H7 (cell line): ENCODE data around the gene NMRK2. TPM values are rescaled to one million over a fixed set of nuclear protein-coding genes. Genes with fewer than 3 reads are reported as not detected.

ENCODE experiments used
- DNase-seq: peaks from one replicate; pipeline ENCODE4 v3.0.0; 2012
- H3K27me3 ChIP-seq: 2 replicates; pipeline ENCODE4 v1.6.0; 2011; ENCODE audit warnings: mild to moderate bottlenecking, low read length; ENCODE audit not compliant: control insufficient read depth, insufficient read depth
- H3K36me3 ChIP-seq: replicated peaks from 2 replicates; pipeline ENCODE4 v1.5.1; 2011; ENCODE audit warnings: low read length; ENCODE audit not compliant: control insufficient read depth, insufficient read depth
- H3K4me3 ChIP-seq: 2 replicates; pipeline ENCODE4 v1.5.1; 2011; ENCODE audit warnings: low read depth, mild to moderate bottlenecking, control low read depth, low read length, moderate library complexity; ENCODE audit not compliant: insufficient read depth
- total RNA-seq: library from RNA; depleted of rRNA; stranded (reverse); fragments of >200 nt; shearing (Covaris generic); gene quantifications from 2 replicates; pipeline ENCODE4 v1.2.3, GENCODE V29; 2014

The NMRK2 gene
- total RNA-seq, 1 experiment from 2014 or later, result 60.1 TPM

DNA sequence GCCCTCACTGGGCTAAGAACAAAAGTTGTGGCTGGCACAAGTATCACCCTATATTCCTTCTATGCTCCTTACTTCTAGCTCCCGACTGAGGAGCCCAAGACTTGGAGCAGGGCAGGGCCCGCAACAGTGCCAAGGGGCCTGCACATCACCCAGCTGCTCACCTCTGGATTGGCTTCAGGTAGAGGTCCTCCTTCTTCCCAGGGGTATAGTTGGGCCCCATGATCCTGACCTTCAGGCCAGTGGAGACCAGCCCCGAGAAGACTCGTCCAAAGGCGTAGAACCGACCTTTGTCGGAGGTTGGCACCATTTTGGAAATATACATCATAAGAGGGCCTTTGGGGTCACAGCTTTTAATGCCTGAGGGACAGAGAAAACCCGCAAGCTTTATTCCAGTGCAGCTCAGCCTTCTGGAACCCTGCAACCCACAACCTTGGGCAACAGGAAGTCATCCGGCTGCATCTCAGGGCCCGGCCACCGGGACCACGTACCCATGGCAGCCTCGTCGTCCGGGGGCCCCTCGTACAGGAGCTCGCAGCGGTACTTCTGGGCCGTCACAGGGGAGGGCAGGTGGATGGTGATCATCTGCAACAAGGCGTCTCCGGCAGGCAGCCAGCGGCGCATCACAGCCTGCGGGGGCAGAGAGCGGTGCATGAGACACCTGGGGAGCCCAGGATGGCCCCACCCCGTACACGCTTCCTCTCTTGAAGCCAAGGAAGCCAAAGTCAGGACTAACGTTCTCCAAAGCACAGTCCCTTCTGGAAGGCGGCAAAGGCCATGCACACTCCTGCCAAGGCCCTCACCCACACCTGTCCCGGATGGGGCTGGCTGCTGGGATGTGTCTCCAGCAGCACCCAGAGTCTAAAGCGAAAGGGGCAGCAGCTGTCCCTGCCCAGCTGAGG lies 47.7 kb downstream of the NMRK2 start:
- peak; percentile 53 for DNase-seq
- Histone ChIP-seq H3K4me3 (no peak overlapping the region), H3K36me3 (peaks cover 78% of the 10 kb centered on the region)

DNA sequence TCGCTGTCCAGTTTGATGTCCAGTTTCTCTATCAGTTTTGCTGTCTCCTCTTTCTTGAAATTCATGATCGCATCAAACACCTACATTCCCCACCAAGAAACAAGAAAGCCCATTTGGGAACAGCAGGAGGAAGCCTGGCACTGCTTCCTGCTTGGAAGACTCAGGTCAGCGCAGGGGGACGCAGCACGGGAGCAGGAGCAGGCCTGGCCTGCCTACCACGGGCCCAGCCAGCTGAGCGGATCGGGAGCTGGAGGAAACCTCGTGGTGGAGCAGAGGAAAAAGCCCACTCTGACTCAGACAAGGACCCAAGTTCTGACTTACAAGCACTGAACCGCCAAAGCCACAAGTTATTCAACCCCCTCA lies 48.5 kb downstream of the NMRK2 start:
- no peak for DNase-seq
- Histone ChIP-seq H3K4me3 (no peak overlapping the region), H3K36me3 (peaks cover 74% of the 10 kb centered on the region), H3K27me3 (no peaks in the 10 kb centered on the region)

More for the DNA sequence above, 47.7 kb downstream of the NMRK2 start:
- H3K27me3 ChIP-seq, result no peaks in the 10 kb centered on the region

DNA sequence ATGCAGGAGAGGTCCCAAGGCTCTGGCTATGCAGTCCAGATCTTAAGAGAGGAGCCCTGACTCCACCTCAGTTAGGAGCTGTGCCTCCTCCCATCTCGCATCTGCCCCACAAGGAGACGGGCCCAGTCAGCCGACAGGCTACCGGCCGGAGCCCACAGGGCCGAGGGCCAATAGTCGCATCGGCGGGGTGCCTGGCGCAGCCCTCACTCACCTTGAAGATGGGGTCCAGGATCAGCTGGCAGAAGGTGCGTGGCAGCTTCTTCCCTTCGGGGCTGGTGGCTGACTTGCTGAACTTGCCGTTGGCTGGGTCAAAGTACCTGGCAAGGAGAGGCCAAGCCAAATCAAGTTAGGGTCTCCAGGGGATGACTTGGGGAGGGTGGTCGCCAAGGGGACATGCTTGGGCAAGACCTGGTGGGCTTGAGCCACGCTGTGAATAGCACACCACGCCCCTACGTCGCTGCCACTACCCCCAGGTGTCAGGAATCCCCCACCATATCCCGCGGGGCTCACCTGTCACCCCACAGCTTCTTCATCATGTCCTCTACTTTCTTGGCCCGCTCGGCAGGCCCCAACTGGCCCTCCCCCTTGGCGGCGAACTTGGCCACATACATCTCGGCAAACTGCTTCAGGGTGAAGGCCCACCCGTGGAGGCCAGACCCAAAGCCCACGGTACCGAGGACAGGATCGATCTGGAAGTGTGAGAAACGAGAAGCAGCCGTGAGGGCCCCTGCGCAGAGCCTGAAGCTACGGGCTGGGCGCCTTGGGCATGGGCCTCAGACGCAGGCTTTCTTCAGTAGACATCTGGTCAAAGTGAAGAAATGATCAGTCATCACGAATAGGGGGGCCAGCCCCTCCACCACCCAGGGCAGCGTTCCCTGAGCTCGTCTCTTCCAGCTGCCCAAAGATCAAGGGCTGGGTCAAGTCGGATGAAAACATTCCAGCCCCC lies 49.1 kb downstream of the NMRK2 start:
- Histone ChIP-seq H3K27me3 (no peaks in the 10 kb centered on the region), H3K36me3 (peaks cover 69% of the 10 kb centered on the region), H3K4me3 (no peak overlapping the region)
- DNase-seq, result peak; percentile 65

DNA sequence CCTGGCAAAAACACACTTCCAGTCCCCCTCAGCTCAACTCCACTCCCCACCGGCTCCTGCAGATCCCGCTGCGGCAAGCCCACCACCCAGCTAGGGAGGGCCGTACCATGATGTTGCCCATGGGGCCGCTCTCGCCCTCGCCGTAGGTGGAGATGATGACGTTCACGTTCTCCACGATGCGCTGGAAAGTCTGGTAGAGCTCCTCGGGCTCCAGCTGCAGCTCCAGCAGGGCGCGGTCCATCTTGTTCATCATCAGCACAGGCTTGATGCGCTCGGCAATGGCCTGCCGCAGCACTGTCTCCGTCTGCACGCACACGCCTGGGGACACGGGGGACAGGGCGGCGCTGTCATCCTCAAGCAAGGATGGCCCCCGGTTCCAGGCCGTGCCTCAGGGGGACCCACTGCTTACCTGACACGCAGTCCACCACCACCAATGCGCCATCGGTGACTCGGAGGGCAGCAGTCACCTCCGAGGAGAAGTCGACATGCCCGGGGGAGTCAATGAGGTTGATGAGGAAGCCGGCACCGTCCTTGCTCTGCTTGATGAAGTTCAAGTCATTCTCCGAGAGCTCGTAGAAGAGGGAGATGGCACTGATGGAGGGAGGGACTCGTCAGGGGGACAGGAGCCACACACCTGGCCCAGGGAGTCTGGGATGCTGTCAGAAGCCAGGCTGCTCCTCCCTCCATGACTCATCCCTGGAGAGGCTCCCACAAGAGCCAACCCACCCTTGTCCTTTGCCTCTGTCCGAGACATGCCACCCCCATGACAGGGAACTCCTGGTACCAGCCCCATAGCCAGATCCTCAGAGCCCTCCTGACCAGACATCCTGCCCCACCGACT lies 50.1 kb downstream of the NMRK2 start:
- H3K36me3 ChIP-seq, result peaks cover 60% of the 10 kb centered on the region
- H3K4me3 ChIP-seq, result no peak overlapping the region
- peak; percentile 58 for DNase-seq
- no peaks in the 10 kb centered on the region for H3K27me3 ChIP-seq

DNA sequence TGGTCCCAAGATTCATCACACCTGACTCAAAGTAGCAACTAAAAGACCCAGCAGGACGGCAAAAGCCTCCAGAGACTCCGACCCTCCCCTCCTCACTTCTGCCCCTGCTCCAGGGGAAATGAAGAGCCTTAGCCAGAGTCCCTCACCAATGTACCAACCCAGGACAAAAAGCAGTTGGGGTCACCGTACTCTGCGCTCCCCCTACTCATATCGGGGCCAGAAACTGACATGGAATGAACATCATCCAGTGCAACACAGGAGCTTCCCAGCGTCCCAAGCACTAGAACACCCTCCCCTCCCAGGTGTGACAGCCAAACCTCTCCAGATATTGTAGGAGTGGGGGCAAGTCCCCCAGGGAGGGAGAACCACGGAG lies 50.7 kb downstream of the NMRK2 start:
- H3K36me3 ChIP-seq, result peaks cover 56% of the 10 kb centered on the region
- H3K27me3 ChIP-seq, result no peaks in the 10 kb centered on the region
- DNase-seq, result no peak
- H3K4me3 ChIP-seq, result peak overlapping the region; percentile 82

DNA sequence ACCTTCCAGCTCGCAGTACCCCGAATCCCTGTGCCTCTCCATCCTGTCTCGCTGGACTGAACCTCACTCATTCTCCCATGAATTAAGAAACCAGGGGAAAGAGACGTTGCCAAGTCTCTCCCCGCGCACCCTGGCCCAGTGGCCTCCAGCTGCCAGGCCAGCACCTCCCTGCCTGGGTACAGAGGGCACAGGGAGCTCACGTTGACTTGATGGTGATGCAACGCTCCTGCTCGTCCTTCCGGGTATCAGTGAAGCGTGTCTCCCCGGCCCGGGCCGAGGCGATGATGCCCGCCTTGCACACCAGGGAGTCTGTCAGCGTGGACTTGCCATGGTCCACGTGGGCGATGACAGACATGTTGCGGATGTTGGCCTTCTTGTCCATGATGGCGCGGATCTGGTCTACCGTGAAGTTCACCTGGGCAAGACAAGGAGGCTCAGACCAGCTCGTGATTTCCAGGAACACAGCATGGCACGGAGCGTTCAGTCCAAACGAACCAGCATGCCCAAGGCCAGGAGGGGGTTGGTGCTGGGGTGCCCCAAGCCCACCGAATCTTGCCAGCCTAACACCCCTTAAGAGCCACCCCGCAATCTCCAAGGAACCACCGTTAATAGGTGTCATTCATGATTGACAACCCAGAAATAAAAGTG lies 51.2 kb downstream of the NMRK2 start:
- H3K36me3 ChIP-seq, result peaks cover 53% of the 10 kb centered on the region
- H3K27me3 ChIP-seq, result no peaks in the 10 kb centered on the region
- peak overlapping the region; percentile 82 for H3K4me3 ChIP-seq
- DNase-seq, result peak; percentile 60

DNA sequence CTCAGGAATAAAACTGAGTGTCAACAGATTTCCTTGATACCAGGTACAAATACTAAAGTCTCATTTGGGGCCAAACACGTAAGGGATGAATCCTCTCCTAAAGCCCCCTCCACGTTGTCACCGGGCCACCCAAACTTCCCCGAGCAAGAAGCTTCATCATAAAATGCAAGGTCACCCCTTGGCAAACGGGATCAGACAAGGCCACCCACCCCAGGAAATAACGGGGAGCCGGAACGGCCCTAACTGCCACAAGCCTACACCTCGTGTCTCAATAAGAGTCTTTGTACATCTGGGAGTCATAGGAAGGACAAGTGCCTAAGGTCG lies 51.7 kb downstream of the NMRK2 start:
- peaks cover 49% of the 10 kb centered on the region for H3K36me3 ChIP-seq

DNA sequence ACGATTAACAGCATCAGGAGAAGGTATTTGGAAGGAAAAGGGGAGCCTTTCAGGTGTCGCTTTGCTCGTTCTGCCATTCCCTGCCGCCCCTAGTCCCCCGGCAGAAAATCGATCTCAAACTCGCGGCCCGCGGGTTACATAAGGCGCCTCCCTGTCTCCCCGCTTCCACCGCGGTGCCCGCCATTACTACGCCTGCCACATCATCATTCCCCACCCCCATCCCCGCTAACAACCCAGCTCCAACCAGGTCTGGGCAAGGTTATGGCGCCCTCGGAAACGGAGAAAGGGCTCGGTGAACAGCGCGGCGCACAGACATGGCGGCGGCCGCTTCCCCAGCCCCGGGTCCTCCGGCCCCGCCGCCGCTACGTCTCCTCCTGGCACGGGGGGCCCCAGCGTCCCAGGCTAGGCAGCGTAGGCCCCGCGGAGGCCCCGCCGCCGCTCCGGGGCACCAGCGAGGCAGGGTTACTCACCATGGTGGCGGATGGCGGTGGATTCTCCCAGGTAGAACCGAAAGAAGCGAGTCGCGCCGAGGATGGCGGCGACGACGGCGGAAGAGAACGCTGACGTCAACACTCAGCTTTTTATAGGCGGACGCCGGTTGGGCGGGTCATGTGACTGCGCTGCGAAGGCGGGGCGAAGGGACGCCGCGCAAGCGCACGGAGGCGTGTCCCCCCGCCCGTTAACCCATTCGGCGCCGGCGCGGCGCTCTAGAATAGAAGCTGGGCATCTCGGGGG lies 52.2 kb downstream of the NMRK2 start, which contains the start of gene EEF2:
Gene EEF2 (minus strand): TSS at position 556 of the 735 bp plus-strand sequence. CDS start 83 bp downstream, at position 473.
- Histone ChIP-seq H3K36me3 (peaks cover 44% of the 10 kb centered on the region), H3K27me3 (no peaks in the 10 kb centered on the region), H3K4me3 (peak within 1 kb of the TSS; percentile 82)
- DNase-seq, result peak; percentile 99

More for the DNA sequence above, 51.7 kb downstream of the NMRK2 start:
- Histone ChIP-seq H3K27me3 (no peaks in the 10 kb centered on the region), H3K4me3 (peak overlapping the region; percentile 82)
- DNase-seq, result peak; percentile 42

DNA sequence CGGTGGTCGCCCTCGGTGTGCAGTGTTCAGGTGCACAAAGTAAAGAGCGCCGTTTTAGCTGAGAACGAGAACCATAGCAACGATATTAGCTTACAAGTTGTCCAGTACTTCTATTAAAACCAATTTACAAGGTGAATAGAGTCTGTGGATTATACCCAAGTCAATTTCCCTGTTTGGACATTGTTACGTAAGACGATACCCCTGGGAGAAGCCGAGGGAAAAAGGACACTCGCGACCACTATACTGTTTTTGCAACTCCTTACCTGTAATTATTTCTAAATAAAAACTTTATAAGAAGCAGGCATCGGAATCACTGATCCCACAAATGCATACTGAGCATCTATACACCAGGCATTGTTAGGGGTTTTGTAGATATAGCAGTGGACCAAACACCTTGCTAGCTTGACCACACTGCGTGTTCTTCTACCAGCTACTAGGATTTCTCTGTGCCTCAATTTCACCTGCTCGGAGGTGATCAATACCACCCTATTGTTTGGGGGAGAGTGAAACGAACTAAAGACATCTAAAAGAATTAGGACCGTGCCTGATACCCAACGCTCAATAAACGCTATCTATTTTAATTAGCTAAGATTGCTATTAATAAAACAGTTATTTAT lies 52.9 kb downstream of the NMRK2 start:
- DNase-seq, result peak; percentile 26
- Histone ChIP-seq H3K4me3 (peak overlapping the region; percentile 16), H3K27me3 (no peaks in the 10 kb centered on the region), H3K36me3 (peaks cover 37% of the 10 kb centered on the region)

DNA sequence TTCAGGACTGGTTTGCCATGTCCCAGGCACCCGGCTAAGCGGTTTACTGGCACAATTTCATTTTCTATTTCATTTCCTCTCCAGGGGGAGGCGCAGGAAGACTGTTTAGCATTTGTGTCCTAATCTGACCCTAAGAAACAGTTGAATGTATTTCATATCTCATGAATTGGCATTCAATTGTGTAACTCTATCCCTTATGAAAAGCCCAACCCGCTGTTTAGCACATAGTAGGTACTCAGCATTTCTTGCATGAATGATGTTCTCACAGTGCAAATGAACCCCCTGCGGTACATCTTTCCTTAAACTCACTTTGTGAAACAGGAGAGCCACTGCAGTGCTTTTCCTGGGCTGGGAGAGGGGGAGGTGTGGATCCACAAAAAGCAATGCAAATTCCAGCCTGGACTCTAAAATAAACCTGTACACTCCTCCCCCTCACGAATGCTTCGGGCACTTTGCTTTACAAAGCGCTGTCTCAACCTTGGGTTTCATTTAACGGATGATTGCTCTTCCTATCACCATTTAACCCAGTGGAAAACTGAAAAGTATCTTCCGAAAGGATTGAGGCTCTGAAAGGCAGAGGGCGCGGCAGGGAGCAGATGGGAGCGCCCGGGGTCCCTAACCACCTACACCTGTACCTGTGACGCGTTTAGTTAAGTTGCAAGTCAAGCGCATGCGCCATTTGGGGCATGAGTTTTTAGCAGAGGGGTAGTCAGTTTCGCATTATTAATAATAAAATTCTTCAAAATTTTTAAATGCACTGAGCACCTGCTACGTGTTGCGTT lies 53.6 kb downstream of the NMRK2 start:
- H3K27me3 ChIP-seq, result no peaks in the 10 kb centered on the region
- peaks cover 30% of the 10 kb centered on the region for H3K36me3 ChIP-seq
- H3K4me3 ChIP-seq, result peak overlapping the region; percentile 29
- peak; percentile 84 for DNase-seq

DNA sequence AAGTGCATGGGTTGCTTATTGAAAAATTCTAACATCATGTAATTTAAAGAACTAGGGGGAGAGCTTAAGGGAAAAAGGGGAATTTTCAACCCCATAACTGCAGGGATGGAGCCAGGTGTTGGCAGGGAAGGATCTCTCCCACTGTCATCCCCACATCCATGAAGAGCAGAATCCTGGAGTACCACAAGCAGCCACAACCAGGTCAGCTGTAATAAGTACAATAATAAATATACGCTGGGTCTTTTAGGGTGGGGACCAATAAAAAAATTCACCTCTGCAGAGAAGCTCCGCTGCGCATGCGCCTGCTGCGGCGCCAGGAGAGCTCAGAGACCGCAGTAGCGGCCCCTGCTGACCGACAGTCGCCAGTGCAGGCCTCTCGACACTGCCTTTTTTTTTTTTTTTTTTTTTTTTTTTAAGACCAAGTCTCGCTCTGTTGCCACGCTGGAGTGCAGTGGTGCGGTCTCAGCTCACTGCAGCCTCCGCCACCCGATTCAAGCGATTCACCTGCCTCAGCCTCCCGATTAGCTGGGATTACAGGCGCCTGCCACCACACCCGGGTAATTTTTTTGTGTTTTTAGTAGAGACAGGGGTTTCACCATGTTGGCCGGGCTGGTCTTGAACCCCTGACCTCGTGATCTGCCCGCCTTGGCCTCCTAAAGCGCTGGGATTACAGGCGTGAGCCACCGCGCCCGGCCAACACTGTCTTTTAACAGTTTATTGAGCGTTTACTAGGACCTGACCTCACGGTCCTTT lies 54.9 kb downstream of the NMRK2 start:
- peaks cover 17% of the 10 kb centered on the region for H3K36me3 ChIP-seq
- no peaks in the 10 kb centered on the region for H3K27me3 ChIP-seq
- peak overlapping the region; percentile 29 for H3K4me3 ChIP-seq
- DNase-seq, result peak; percentile 92

DNA sequence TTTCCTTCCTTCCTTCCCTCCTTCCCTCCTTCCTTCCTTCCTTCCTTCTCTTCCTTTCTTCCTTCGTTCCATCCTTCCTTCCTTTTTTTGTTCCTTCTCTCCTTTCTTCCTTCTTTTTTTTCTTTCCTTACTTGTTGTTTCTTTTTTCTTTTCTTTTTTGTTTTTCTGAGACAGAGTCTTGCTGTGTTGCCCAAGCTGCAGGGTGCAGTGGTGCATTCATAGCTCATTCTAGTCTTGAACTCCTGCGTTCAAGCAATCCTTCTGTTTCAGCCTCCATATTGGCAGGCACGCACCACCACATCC lies 57.9 kb downstream of the NMRK2 start:
- H3K36me3 ChIP-seq, result no peaks in the 10 kb centered on the region

More for the DNA sequence above, 57.9 kb downstream of the NMRK2 start:
- DNase-seq, result no peak
- no peaks in the 10 kb centered on the region for H3K27me3 ChIP-seq
- no peak overlapping the region for H3K4me3 ChIP-seq
